WTC11 (cell line): ENCODE measurements around the gene TOB1.

Experiments
- CTCF ChIP-seq: fragments of 200-600 bp; IDR thresholded peaks from 2 replicates; pipeline ENCODE4 v1.8.0; 2022; ENCODE audit warnings: antibody characterized with exemption
- MAX ChIP-seq: sonication (generic); formaldehyde crosslinking; IDR thresholded peaks from 2 replicates; pipeline ENCODE4 v1.8.0; 2022; ENCODE audit warnings: mild to moderate bottlenecking, missing genetic modification reagents
- NR2C2 ChIP-seq: sonication (generic); formaldehyde crosslinking; IDR thresholded peaks from 2 replicates; pipeline ENCODE4 v1.8.0; 2022; ENCODE audit warnings: mild to moderate bottlenecking, missing genetic modification reagents
- OVOL2 ChIP-seq: fragments of 250-450 bp; sonication (Bioruptor Pico); IDR thresholded peaks from 2 replicates; pipeline ENCODE4 v1.9.0; 2021; ENCODE audit warnings: mild to moderate bottlenecking, borderline replicate concordance
- RELA ChIP-seq: sonication (generic); formaldehyde crosslinking; IDR thresholded peaks from 2 replicates; pipeline ENCODE4 v1.8.1; 2022; ENCODE audit warnings: missing genetic modification reagents, mild to moderate bottlenecking, borderline replicate concordance
- TEAD1 ChIP-seq: sonication (generic); formaldehyde crosslinking; IDR thresholded peaks from 2 replicates; pipeline ENCODE4 v1.8.0; 2022; ENCODE audit warnings: mild to moderate bottlenecking, missing genetic modification reagents
- ZBTB43 ChIP-seq: sonication (generic); formaldehyde crosslinking; IDR thresholded peaks from 2 replicates; pipeline ENCODE4 v1.8.1; 2023; ENCODE audit warnings: mild to moderate bottlenecking, missing genetic modification reagents
- ZNF671 ChIP-seq: fragments of 250-450 bp; sonication (Bioruptor Pico); IDR thresholded peaks from 2 replicates; pipeline ENCODE4 v1.8.0; 2021; ENCODE audit warnings: mild to moderate bottlenecking
- TF ChIP-seq, protein P1 (sequence below): sonication (generic); formaldehyde crosslinking; IDR thresholded peaks from 2 replicates; pipeline ENCODE4 v1.8.1; 2023; ENCODE audit warnings: mild to moderate bottlenecking, missing genetic modification reagents, moderate library complexity

DNA sequence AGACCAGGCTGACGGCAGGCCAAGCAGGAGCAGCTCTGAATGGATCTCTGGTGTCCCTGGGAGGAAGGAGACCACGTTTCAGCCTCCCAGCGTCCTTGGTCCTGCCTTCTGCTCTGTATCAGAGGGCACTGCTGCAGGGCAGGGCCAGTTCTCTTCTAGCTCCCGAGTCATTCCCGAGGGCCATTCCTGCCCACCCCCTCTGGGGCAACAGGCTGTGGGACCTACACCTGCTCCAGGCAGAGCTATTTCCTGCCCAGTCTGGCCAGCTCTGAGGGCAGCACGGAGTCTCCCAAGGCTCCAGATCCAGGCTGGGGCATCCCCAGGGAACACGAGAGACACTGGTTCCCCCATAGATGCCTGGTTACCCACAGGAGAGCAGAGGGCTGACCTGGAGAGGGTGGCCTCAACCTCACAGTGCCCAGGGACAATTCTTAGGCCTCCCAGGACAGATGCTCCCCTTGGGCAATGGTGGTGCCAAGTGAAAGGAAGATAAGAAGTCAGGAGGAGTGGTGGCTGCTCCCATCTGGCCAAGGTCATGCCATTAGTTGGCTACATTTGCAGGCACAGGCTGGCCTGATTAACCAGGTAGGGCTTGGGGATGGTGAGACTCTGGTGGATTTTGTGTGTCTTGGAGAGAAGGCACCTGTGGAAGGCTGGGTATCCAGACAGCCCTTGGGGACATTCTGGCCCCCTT is 28.7 kb downstream of the TOB1 start:
- TF ChIP-seq MAX (CRISPR knock-in tag) = no peak
- TF ChIP-seq CTCF = no peak
- TF ChIP-seq ZBTB43 (CRISPR knock-in tag) = no peak
- TF ChIP-seq ZNF671 (CRISPR knock-in tag) = no peak
- no peak for TF ChIP-seq OVOL2 (CRISPR knock-in tag)
- TF ChIP-seq, protein P1, sequence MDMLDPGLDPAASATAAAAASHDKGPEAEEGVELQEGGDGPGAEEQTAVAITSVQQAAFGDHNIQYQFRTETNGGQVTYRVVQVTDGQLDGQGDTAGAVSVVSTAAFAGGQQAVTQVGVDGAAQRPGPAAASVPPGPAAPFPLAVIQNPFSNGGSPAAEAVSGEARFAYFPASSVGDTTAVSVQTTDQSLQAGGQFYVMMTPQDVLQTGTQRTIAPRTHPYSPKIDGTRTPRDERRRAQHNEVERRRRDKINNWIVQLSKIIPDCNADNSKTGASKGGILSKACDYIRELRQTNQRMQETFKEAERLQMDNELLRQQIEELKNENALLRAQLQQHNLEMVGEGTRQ (CRISPR knock-in tag) = no peak
- TF ChIP-seq RELA (CRISPR knock-in tag) = no peak
- no peak for TF ChIP-seq NR2C2
- TF ChIP-seq TEAD1 (CRISPR knock-in tag) = no peak
